Effector CD4-positive, alpha-beta T cell (primary cell): ENCODE measurements around the gene IL23R.

ENCODE experiments used
- DNase-seq: peaks from one replicate; pipeline ENCODE4 v3.0.0-alpha.2; 2020

The IL23R gene

GRCh38 chr1:67307251-67308060, 141.2 kb downstream of the IL23R start, which contains the start of gene IL12RB2:
Gene IL12RB2 (plus strand): TSS chr1:67307873. CDS start chr1:67320369, 12,496 bp downstream.
- no peak for DNase-seq

DNA sequence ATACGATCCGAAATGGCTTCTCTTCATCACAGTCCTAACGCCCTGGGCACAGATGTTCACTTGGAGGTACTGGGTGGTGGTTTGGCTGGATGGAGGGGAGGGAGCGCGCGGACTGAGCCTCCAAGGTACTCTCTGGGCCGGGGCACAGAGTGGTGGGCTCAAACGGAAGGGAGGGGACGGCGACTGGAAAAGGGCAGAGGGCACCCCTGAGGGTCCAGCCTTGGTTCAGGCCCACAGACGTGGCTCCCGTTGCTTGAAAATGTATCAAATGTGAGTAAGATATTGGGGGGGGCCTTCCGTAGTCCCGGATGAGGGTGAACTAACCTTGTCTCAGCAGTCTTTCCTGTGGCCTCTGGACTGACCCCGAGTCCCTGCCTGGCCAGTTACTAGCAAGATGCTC, 141.9 kb downstream of the IL23R start:
- no peak for DNase-seq
